NCI-H1694 (cell line): Measurements from ENCODE around the gene NOS1AP.
A peak's percentile ranks its signal among the peaks of the same experiment; 100 is the strongest.

Source experiments
- DNase-seq: peaks from one replicate; lab custom pipeline; 2025; lab: John Stamatoyannopoulos, UW

NOS1AP gene

DNA sequence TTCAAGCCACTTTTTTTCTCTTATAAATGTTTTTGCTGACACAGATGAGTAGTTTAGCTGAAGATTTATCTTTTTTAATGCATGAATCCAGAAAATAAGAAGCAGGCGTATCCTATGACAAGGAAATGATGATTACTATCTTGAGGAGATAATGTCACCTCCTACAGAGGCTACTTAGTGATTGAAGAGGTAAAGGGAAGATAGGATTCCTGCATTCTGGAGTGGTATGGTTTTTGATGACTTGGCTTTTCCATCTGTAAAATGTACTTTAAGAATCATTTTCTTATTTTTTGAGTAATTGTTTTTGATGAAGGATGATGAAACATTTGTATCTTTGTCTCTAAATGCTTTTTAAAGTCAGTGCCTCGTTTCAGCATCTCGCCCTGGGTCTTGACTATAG is 184.3 kb downstream of the NOS1AP start:
- DNase-seq, result no peak

- no peak for DNase-seq
These were observed 186.8 kb downstream of the NOS1AP start for GRCh38 chr1:162256287-162256686.

DNA sequence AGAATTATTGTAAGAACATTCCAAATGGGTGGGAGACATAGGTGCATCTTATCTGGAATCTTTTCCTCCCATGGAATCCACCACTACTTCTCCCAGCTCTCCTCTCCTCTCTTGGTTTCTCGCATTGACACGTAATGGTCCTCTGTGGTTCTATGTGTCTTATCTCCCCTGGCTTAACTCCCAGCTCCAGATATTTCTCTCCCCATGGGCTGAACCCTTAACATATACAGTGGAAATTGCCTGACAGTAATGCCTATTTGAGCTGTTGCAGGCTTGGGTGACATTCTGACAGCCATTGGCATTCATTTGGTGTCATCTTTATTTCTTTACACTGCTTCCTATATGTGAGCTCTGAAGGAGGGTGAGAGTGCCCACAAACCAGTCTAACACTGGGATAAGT is 188.9 kb downstream of the NOS1AP start:
- DNase-seq, result no peak

GRCh38 chr1:162259894-162260455 is 190.5 kb downstream of the NOS1AP start:
- DNase-seq, result no peak

- DNase-seq, result no peak
These were observed 194.6 kb downstream of the NOS1AP start for GRCh38 chr1:162264108-162264507.

GRCh38 chr1:162265983-162266382 is 196.5 kb downstream of the NOS1AP start:
- no peak for DNase-seq

GRCh38 chr1:162270016-162270770 is 200.7 kb downstream of the NOS1AP start:
- DNase-seq, result no peak

- DNase-seq, result no peak
These were observed 202.5 kb downstream of the NOS1AP start for GRCh38 chr1:162271972-162272371.

- DNase-seq, result no peak
These were observed 202.9 kb downstream of the NOS1AP start for GRCh38 chr1:162272419-162272818.

DNA sequence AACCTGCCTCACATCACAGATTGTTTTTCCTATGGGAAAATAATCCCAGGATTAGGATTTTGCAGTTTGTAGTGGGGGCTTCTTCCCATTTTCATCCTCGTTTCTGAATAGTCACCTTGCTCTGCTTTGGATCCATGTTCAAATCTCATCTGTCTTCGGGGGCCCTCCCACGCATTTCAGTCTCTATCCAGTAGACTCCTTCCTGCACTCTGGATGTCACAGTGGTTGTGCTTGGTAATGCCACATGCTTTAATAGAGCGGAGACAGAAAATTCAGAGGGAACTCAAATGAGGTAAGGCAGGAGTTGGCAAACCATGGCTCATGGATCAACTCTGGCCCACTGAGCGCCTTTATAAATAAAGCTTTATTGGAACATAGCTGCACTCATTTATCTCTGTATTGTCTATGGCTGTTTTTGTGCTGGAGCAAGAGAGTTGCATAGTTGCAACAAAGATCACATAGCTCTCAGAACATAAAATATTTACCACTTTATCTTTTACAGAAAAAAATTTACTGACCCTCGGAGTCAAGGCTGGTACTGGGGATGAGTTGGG is 206.2 kb downstream of the NOS1AP start:
- no peak for DNase-seq

DNA sequence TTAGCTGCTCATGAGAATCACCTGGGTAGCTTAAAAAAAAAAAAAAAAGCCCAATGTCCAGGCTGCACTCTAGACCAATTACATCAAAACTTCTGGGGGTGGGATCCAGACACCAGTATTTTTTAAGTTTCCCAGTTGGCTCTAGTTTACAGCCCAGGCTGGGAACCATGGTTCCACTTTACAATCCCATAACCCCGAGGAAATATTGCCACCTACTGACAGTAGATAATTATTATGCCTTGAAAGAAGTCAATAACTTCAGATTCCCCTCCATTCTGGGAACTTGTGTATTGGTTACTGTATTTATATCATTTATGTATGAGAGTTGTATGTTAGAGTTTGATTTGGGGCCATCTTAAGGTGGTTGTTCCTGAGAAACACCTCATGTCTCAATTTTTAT is 207.0 kb downstream of the NOS1AP start:
- DNase-seq, result peak; percentile 56

DNA sequence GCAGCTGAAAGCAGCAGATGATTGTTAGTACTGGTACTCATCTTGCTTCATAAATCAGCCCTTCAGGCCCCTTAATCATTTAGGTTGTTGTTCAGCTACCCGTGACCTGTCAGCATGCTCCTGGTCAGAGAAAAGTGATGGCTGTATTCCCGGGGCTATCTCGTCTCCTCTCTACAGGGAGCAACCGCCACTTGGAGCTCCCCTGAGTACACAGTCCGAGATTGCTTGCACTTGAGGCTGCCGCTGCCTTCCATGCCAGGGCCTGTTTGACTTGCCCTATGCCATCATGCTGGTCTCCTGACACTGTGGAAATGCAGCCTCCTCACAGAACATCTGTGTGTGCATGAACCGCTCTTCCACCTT is 209.6 kb downstream of the NOS1AP start:
- no peak for DNase-seq

GRCh38 chr1:162281426-162281825 is 211.9 kb downstream of the NOS1AP start:
- DNase-seq, result no peak

GRCh38 chr1:162283657-162284056 is 214.2 kb downstream of the NOS1AP start:
- no peak for DNase-seq

DNA sequence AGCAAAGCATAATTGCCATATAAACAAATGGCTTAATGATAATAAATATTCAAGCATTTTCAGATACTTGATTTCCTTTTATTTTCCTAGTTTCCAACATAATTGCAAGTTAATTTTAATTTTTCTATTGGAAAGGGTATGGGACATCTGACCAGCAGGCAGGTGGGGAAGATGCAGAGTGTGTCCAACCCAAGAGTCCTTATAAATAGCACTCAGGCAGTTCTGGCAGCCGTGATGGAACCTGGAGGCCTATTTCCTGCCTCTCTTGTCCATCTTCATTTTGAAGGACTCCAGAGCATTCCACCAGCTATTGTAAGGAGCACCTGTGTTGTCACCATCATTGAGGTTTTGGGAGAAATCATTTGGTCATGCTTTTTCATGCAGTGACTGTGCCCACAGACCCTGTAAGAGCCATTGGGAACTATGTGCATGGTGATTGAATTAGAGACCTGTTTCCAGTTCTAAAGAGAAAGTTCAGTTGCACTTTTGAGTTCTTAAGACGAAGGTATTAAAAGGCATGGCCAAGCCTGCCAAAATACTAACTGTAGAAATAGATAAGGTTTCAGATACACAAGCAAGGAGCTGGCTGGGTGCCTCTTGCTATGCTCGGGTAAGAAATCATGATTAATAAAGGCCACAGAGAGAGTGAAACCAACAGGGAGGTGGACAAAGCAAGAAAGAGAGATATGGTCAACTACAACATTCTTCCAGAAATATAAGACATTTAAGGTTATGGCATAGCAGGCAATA is 214.9 kb downstream of the NOS1AP start:
- no peak for DNase-seq

DNA sequence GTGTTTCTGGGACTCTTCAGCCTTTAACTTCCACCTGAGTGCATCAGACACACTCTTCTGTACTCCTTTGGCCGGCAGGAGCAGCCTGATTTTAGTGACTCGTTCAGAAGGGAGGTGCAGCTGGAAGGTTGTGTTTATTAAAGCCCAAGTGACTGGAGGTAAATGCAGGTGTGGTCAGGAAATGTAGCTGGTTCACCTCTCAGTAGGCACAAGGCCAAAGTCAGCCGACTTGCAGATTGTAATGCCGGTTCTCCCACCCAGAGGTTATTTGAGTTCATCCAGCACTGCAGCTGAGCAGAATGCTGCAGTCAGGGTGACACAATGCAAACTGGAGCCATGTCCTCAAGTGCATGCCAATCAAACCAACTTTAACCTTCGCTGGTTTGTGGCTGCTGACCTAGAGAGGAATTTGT is 215.7 kb downstream of the NOS1AP start:
- DNase-seq, result peak; percentile 24

GRCh38 chr1:162291000-162291399 is 221.5 kb downstream of the NOS1AP start:
- no peak for DNase-seq

DNA sequence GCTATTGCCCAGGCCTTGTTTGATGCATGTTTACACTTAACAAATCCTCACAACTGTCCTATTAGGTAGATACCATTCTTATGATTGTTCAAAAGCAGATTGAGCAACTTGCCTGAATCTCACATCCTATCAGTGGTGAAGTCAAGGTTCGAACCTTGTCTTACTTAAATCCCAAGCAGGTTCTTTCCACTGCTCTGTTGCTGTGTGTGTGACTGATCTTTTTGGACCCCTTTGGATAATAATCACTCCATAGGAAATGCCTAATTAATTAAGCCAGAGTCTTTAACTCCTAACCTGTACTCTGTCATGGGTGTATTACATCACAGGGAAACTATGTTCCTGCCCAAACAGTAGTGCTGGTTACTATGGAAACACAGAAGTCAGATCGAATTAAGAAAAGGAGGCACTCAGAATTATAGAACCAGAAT is 222.9 kb downstream of the NOS1AP start:
- no peak for DNase-seq

GRCh38 chr1:162293073-162293692 is 223.7 kb downstream of the NOS1AP start:
- no peak for DNase-seq

DNA sequence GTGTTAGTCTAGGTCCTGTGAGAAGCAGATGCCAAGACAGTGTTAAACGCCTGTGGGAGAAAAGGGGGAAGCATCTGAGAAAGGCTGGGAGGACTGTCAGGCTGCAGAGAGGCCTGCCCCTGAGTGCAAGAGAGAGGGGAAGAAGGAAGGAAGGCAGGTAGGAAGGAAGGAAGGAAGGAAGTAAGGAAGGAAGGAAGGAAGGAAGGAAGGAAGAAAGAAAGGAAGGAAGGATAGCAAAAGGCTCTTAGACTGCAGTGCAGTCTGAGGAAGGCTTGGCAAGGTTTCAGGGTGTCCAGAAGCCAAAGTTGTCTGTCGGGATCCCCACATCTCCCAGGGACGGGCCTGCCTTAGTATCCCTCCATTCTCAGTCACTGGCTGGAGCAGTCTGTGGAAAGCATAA is 224.5 kb downstream of the NOS1AP start:
- DNase-seq, result no peak

GRCh38 chr1:162297208-162297607 is 227.7 kb downstream of the NOS1AP start:
- DNase-seq, result no peak

- DNase-seq, result no peak
These were observed 228.8 kb downstream of the NOS1AP start for GRCh38 chr1:162298266-162298665.
